HG03280 (cell line): ENCODE measurements around the gene ITIH5.

ENCODE experiments used
- ATAC-seq: cut with Tn5 transposase; IDR thresholded peaks from one replicate; pipeline ENCODE4 v1.9.1; 2021; ENCODE audit warnings: mild to moderate bottlenecking, moderate library complexity; ENCODE audit not compliant: unreplicated experiment

ITIH5 gene

GRCh38 chr10:7553531-7553930, 113.2 kb downstream of the ITIH5 start:
- ATAC-seq = no peak

- ATAC-seq = no peak
Measured at GRCh38 chr10:7551950-7552716, 114.6 kb downstream of the ITIH5 start.

GRCh38 chr10:7551289-7551688, 115.5 kb downstream of the ITIH5 start:
- no peak for ATAC-seq

GRCh38 chr10:7550013-7550412, 116.8 kb downstream of the ITIH5 start:
- no peak for ATAC-seq

GRCh38 chr10:7547829-7548228, 118.9 kb downstream of the ITIH5 start:
- ATAC-seq = no peak

- ATAC-seq = no peak
Measured at GRCh38 chr10:7547206-7547605, 119.6 kb downstream of the ITIH5 start.

- no peak for ATAC-seq
Measured at GRCh38 chr10:7546385-7546967, 120.3 kb downstream of the ITIH5 start.

- no peak for ATAC-seq
Measured at GRCh38 chr10:7545792-7546191, 121.0 kb downstream of the ITIH5 start.

GRCh38 chr10:7545261-7545660, 121.5 kb downstream of the ITIH5 start:
- no peak for ATAC-seq

- ATAC-seq = no peak
Measured at GRCh38 chr10:7544203-7544602, 122.6 kb downstream of the ITIH5 start.

- ATAC-seq = no peak
Measured at GRCh38 chr10:7542189-7542914, 124.4 kb downstream of the ITIH5 start.

GRCh38 chr10:7541137-7542087, 125.4 kb downstream of the ITIH5 start:
- no peak for ATAC-seq

- no peak for ATAC-seq
Measured at GRCh38 chr10:7538970-7539654, 127.7 kb downstream of the ITIH5 start.

- ATAC-seq = no peak
Measured at GRCh38 chr10:7537126-7537525, 129.6 kb downstream of the ITIH5 start.

GRCh38 chr10:7534480-7534852, 132.3 kb downstream of the ITIH5 start:
- ATAC-seq = no peak

- ATAC-seq = no peak
Measured at GRCh38 chr10:7533657-7534479, 132.9 kb downstream of the ITIH5 start.

- no peak for ATAC-seq
Measured at GRCh38 chr10:7532723-7533498, 133.9 kb downstream of the ITIH5 start.

GRCh38 chr10:7529638-7530037, 137.1 kb downstream of the ITIH5 start:
- ATAC-seq = no peak

GRCh38 chr10:7527468-7527867, 139.3 kb downstream of the ITIH5 start:
- ATAC-seq = no peak
